Fibroblast of the aortic adventitia (primary cell): ENCODE results near the gene RPS6KA2. TPM values are rescaled to one million over a fixed set of nuclear protein-coding genes. Genes with fewer than 3 reads are reported as not detected.

ENCODE experiments used
- DNase-seq: peaks from one replicate; pipeline ENCODE4 v3.0.0-alpha.2; 2010; ENCODE audit warnings: low read depth
- H3K4me3 ChIP-seq: 2 replicates; pipeline ENCODE4 v1.5.1; 2011; ENCODE audit warnings: low read depth, mild to moderate bottlenecking, control low read depth, low read length, moderate library complexity
- total RNA-seq: library from RNA; depleted of rRNA; stranded (reverse); fragments of >200 nt; gene quantifications from 2 replicates; pipeline ENCODE4 v1.2.3, GENCODE V29; 2012; ENCODE audit warnings: low replicate concordance
- TF ChIP-seq, protein P1 (sequence below): IDR thresholded peaks from 2 replicates; pipeline ENCODE4 v1.5.1; 2011; ENCODE audit warnings: mild to moderate bottlenecking, low read length, control low read depth, inconsistent platforms; ENCODE audit not compliant: insufficient read depth

RPS6KA2 gene
- total RNA-seq, 1 donor, result 89.7 TPM

- TF ChIP-seq, protein P1, sequence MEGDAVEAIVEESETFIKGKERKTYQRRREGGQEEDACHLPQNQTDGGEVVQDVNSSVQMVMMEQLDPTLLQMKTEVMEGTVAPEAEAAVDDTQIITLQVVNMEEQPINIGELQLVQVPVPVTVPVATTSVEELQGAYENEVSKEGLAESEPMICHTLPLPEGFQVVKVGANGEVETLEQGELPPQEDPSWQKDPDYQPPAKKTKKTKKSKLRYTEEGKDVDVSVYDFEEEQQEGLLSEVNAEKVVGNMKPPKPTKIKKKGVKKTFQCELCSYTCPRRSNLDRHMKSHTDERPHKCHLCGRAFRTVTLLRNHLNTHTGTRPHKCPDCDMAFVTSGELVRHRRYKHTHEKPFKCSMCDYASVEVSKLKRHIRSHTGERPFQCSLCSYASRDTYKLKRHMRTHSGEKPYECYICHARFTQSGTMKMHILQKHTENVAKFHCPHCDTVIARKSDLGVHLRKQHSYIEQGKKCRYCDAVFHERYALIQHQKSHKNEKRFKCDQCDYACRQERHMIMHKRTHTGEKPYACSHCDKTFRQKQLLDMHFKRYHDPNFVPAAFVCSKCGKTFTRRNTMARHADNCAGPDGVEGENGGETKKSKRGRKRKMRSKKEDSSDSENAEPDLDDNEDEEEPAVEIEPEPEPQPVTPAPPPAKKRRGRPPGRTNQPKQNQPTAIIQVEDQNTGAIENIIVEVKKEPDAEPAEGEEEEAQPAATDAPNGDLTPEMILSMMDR, result peak; percentile 24
- DNase-seq, result no peak
- H3K4me3 ChIP-seq, result no peak overlapping the region
Measured at GRCh38 chr6:166514196-166514595, 112.9 kb downstream of the RPS6KA2 start.

- no peak overlapping the region for H3K4me3 ChIP-seq
- DNase-seq, result no peak
- TF ChIP-seq, protein P1, result no peak
Measured at GRCh38 chr6:166512567-166512966, 114.5 kb downstream of the RPS6KA2 start.

DNA sequence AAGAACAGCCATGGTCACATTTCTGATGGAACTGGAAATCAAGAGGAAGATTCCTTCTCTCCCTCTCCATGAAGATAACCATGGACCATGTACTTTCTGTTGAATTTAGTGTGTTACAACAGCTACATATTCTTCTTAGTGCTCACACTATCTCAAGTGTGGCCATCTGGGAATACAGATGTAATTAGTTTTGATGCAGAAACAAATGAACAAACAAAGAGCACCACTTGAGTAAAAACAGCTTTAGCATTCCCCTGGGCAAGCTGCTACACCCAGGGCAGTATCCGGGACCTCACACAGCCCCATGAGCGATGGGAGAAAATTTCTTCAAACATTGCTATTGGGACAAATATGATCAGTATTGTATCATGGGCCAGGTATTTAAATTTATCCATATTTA lies 115.7 kb downstream of the RPS6KA2 start:
- TF ChIP-seq, protein P1, result no peak
- no peak overlapping the region for H3K4me3 ChIP-seq
- no peak for DNase-seq

GRCh38 chr6:166509193-166509592 lies 117.9 kb downstream of the RPS6KA2 start:
- H3K4me3 ChIP-seq, result no peak overlapping the region
- DNase-seq, result no peak
- TF ChIP-seq, protein P1, result no peak

GRCh38 chr6:166508726-166509125 lies 118.3 kb downstream of the RPS6KA2 start:
- no peak overlapping the region for H3K4me3 ChIP-seq
- no peak for DNase-seq
- TF ChIP-seq, protein P1, result no peak

- DNase-seq, result no peak
- TF ChIP-seq, protein P1, result no peak
- no peak overlapping the region for H3K4me3 ChIP-seq
Measured at GRCh38 chr6:166507809-166508564, 119.1 kb downstream of the RPS6KA2 start.

- TF ChIP-seq, protein P1, result no peak
- no peak for DNase-seq
- no peak overlapping the region for H3K4me3 ChIP-seq
Measured at GRCh38 chr6:166507380-166507779, 119.7 kb downstream of the RPS6KA2 start.
